ENCODE results near the gene MTHFSD.

GRCh38 chr16:86485746-86486145 lies 69.3 kb downstream of the MTHFSD start:
- TF ChIP-seq CTCF (IDR thresholded peaks at IDR 0.05) (no peak), POLR2A (IDR thresholded peaks at IDR 0.05) (no peak)
